PC-9 (cell line): ENCODE results near the gene KRTAP9-3. TPM values are rescaled to one million over a fixed set of nuclear protein-coding genes. Genes with fewer than 3 reads are reported as not detected.
"Not testable (repeated sequence)": the region's sequence is repeated elsewhere in the genome, so short reads cannot be mapped to it uniquely, and the experiment has no call there.

ENCODE experiments used
- BruUV-seq: library from RNA; stranded (reverse); fragments of 400-500 nt; replicated peaks from 2 replicates; lab custom pipeline; 2021; lab: Mats Ljungman, UMichigan
- CTCF ChIA-PET: fragments of 300-600 bp; sonication (Branson Sonifier 250); formaldehyde crosslinking; loops from one replicate; lab custom pipeline; 2022; ENCODE audit warnings: antibody characterized with exemption; lab: Charles Lee
- POLR2A ChIA-PET: fragments of 300-600 bp; sonication (Branson Sonifier 250); formaldehyde crosslinking; loops from one replicate; lab custom pipeline; 2022; ENCODE audit warnings: antibody characterized with exemption; ENCODE audit not compliant: unreplicated experiment; lab: Charles Lee
- DNase-seq, 2 experiments: peaks; one replicate each; pipeline versions ENCODE4 v3.0.0 to v3.0.0-alpha.2; 2015 to 2022; ENCODE audit warnings: mixed read lengths in 1 of 2
- H2AFZ ChIP-seq: fragments of 200-600 bp; sonication (generic); 2 replicates; pipeline ENCODE4 v1.8.1; 2017; ENCODE audit warnings: antibody characterized with exemption
- H3F3A ChIP-seq: fragments of 200-600 bp; sonication (generic); 2 replicates; pipeline ENCODE4 v1.8.1; 2017; ENCODE audit warnings: antibody characterized with exemption, mild to moderate bottlenecking, low read depth; ENCODE audit not compliant: insufficient read depth
- H3K27ac ChIP-seq: fragments of 200-600 bp; sonication (generic); 2 replicates; pipeline ENCODE4 v1.6.1; 2016; ENCODE audit warnings: mixed run types
- H3K27me3 ChIP-seq: fragments of 200-600 bp; sonication (generic); 2 replicates; pipeline ENCODE4 v1.6.1; 2016; ENCODE audit warnings: low read depth, mixed run types; ENCODE audit not compliant: insufficient read depth
- H3K36me3 ChIP-seq: fragments of 200-600 bp; sonication (generic); 2 replicates; pipeline ENCODE4 v1.6.1; 2016; ENCODE audit warnings: low read depth, mixed run types
- H3K4me1 ChIP-seq: fragments of 200-600 bp; sonication (generic); replicated peaks from 2 replicates; pipeline ENCODE4 v1.6.1; 2016; ENCODE audit warnings: mixed run types; ENCODE audit not compliant: insufficient read depth
- H3K4me2 ChIP-seq: fragments of 200-600 bp; sonication (generic); 2 replicates; pipeline ENCODE4 v1.6.1; 2017; ENCODE audit warnings: mixed run types
- H3K4me3 ChIP-seq: fragments of 200-600 bp; sonication (generic); 2 replicates; pipeline ENCODE4 v1.6.1; 2016; ENCODE audit warnings: mixed run types
- H3K79me2 ChIP-seq: fragments of 200-600 bp; sonication (generic); 2 replicates; pipeline ENCODE4 v1.6.1; 2017; ENCODE audit warnings: low read depth, mixed run types
- H3K9me2 ChIP-seq: fragments of 200-600 bp; sonication (generic); 2 replicates; pipeline ENCODE4 v1.8.1; 2017; ENCODE audit warnings: mild to moderate bottlenecking; ENCODE audit not compliant: insufficient read depth
- H3K9me3 ChIP-seq: fragments of 200-600 bp; sonication (generic); 2 replicates; pipeline ENCODE4 v1.8.1; 2016; ENCODE audit warnings: low read depth; ENCODE audit not compliant: insufficient read depth
- H4K20me1 ChIP-seq: fragments of 200-600 bp; sonication (generic); 2 replicates; pipeline ENCODE4 v1.8.1; 2017; ENCODE audit not compliant: insufficient read depth
- EZH2 ChIP-seq: fragments of 200-600 bp; sonication (generic); IDR thresholded peaks from 2 replicates; pipeline ENCODE4 v1.8.0; 2017; ENCODE audit warnings: antibody characterized with exemption, low read depth
- intact Hi-C: fragments of 100-400 bp; cut with micrococcal nuclease; formaldehyde crosslinking; loops from one replicate; pipeline ENCODE4 v1.10.0; 2022; ENCODE audit not compliant: unreplicated experiment
- total RNA-seq: library from RNA; stranded (reverse); gene quantifications from 2 replicates; pipeline ENCODE4 v1.2.3, GENCODE V29; 2021
- TF ChIP-seq, protein P1 (sequence below): fragments of 200-600 bp; sonication (generic); conservative IDR thresholded peaks from 2 replicates; pipeline ENCODE4 v1.6.1; 2017; ENCODE audit warnings: mixed run types, antibody characterized with exemption, mild to moderate bottlenecking, moderate library complexity

Gene KRTAP9-3
- total RNA-seq, 1 experiment from 2014 or later, result not detected

DNA sequence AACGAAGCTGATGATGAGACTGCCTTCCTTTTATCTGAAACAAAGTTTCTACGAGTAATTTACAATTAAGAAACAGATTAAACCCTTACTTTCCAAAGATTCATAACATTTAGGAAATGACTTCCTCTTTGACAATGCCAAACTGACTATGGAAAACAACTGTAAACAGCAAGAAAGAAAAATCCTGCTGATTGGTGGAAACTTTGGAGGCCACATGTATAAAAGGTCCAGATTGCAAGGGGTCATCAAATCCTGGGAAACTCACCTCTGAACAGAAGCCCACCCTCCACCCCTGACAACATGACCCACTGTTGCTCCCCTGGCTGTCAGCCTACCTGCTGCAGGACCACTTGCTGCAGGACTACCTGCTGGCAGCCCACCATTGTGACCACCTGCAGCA is 32.8 kb downstream of the KRTAP9-3 start, which contains the start of gene KRTAP9-6:
Gene KRTAP9-6, plus strand, starts transcription at position 301 of the 400 bp plus-strand sequence. Its CDS starts 0 bp downstream, at position 301.
- no peaks in the 10 kb centered on the region for H3K79me2 ChIP-seq
- no peak within 1 kb of the TSS for H3K4me2 ChIP-seq
- H3K27ac ChIP-seq, result no peak within 1 kb of the TSS
- H2AFZ ChIP-seq, result no peak within 1 kb of the TSS
- H3F3A ChIP-seq, result no peaks in the 10 kb centered on the region
- H3K4me1 ChIP-seq, result peaks cover 12% of the 10 kb centered on the region
- no TSS peak for BruUV-seq
- ChIA-PET CTCF (no interaction called here), POLR2A (no interaction called here)
- H3K9me3 ChIP-seq, result no peaks in the 10 kb centered on the region
- intact Hi-C loops, result no loop called here
- H3K36me3 ChIP-seq, result no peaks in the 10 kb centered on the region
- no peak for DNase-seq
- no peak within 1 kb of the TSS for H3K4me3 ChIP-seq
- H3K9me2 ChIP-seq, result no peaks in the 10 kb centered on the region
- no peaks in the 10 kb centered on the region for H4K20me1 ChIP-seq
- TF ChIP-seq, protein P1, sequence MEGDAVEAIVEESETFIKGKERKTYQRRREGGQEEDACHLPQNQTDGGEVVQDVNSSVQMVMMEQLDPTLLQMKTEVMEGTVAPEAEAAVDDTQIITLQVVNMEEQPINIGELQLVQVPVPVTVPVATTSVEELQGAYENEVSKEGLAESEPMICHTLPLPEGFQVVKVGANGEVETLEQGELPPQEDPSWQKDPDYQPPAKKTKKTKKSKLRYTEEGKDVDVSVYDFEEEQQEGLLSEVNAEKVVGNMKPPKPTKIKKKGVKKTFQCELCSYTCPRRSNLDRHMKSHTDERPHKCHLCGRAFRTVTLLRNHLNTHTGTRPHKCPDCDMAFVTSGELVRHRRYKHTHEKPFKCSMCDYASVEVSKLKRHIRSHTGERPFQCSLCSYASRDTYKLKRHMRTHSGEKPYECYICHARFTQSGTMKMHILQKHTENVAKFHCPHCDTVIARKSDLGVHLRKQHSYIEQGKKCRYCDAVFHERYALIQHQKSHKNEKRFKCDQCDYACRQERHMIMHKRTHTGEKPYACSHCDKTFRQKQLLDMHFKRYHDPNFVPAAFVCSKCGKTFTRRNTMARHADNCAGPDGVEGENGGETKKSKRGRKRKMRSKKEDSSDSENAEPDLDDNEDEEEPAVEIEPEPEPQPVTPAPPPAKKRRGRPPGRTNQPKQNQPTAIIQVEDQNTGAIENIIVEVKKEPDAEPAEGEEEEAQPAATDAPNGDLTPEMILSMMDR, result no peak
- no peak for TF ChIP-seq EZH2
- no peaks in the 10 kb centered on the region for H3K27me3 ChIP-seq

DNA sequence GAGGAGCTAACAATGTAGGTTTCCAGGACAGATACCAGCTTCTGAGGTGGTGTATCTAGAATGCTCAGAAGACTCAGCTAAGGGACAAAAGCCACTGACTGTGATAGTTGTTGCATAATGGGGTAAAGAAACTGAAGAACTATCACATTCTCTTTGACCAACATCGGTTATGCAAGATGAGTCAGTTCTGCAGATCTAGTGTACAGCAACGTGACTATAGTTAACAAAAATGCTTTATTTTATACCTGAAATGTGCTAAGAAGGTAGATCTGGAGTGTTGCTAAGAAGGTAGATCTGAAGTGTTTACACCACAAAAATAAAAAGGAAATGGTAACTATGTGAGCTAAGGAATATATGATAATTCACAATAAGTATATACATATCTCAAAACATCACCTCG is 35.5 kb downstream of the KRTAP9-3 start:
- Histone ChIP-seq H3K27ac (peak overlapping the region; percentile 17; the same call in 1 of the 2 replicates), H3K4me2 (no peak overlapping the region), H3K9me3 (no peaks in the 10 kb centered on the region), H3K79me2 (no peaks in the 10 kb centered on the region), H2AFZ (no peak overlapping the region), H3F3A (no peaks in the 10 kb centered on the region), H3K36me3 (no peaks in the 10 kb centered on the region), H3K27me3 (no peaks in the 10 kb centered on the region), H4K20me1 (no peaks in the 10 kb centered on the region), H3K4me1 (peaks cover 12% of the 10 kb centered on the region), H3K9me2 (no peaks in the 10 kb centered on the region), H3K4me3 (no peak overlapping the region)
- no TSS peak for BruUV-seq
- ChIA-PET CTCF (no interaction called here), POLR2A (no interaction called here)
- peak in 1 of 2 experiments; percentile 42 for DNase-seq
- TF ChIP-seq EZH2, result no peak
- TF ChIP-seq, protein P1, result no peak
- intact Hi-C loops, result no loop called here

DNA sequence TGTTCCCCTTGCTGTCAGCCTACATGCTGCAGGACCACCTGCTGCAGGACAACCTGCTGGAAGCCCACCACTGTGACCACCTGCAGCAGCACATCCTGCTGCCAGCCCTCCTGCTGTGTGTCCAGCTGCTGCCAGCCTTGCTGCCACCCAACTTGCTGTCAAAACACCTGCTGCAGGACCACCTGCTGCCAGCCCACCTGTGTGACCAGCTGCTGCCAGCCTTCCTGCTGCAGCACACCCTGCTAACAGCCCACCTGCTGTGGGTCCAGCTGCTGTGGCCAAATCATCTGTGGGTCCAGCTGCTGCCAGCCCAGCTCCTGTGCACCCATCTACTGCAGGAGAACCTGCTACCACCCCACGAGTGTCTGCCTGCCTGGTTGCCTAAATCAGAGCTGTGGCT is 39.1 kb downstream of the KRTAP9-3 start:
- H3K36me3 ChIP-seq, H4K20me1 ChIP-seq, H3K27ac ChIP-seq, DNase-seq, H3K27me3 ChIP-seq, H3K4me2 ChIP-seq, CTCF ChIA-PET, H3F3A ChIP-seq, intact Hi-C loops, H3K79me2 ChIP-seq, H2AFZ ChIP-seq, H3K9me2 ChIP-seq, H3K9me3 ChIP-seq, BruUV-seq, POLR2A ChIA-PET, H3K4me3 ChIP-seq: not testable (repeated sequence)
- H3K4me1 ChIP-seq, result peaks cover 12% of the 10 kb centered on the region

DNA sequence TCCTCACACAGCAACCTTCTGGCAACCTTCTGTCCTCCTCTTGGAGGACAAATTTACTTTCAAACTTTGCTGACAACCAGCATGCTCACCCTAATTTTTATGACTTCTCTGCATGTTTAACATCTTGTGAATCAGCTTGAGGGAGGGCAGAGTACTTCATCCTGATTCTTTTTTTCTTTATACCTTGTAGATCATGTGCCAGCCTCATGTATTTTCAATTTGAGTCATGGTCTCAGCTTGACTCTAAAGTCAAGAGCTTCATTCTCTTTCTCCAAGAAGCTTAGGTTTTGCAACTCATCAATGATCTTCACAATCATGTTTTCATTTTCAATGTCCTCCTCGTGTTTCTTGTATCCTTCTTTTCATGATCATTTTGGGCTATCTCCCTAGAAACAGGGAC is 39.6 kb downstream of the KRTAP9-3 start:
- POLR2A ChIA-PET, result no interaction called here
- H2AFZ ChIP-seq, result no peak overlapping the region
- H3K36me3 ChIP-seq, result no peaks in the 10 kb centered on the region
- no peak for DNase-seq
- H4K20me1 ChIP-seq, result no peaks in the 10 kb centered on the region
- no peaks in the 10 kb centered on the region for H3K9me2 ChIP-seq
- CTCF ChIA-PET, result no interaction called here
- no peak overlapping the region for H3K4me2 ChIP-seq
- no peaks in the 10 kb centered on the region for H3K9me3 ChIP-seq
- H3K79me2 ChIP-seq, result no peaks in the 10 kb centered on the region
- TF ChIP-seq, protein P1, result no peak
- no peak for TF ChIP-seq EZH2
- H3F3A ChIP-seq, result no peaks in the 10 kb centered on the region
- H3K27ac ChIP-seq, result no peak overlapping the region
- peaks cover 12% of the 10 kb centered on the region for H3K4me1 ChIP-seq
- H3K27me3 ChIP-seq, result no peaks in the 10 kb centered on the region
- intact Hi-C loops, result no loop called here
- BruUV-seq, result no TSS peak
- H3K4me3 ChIP-seq, result no peak overlapping the region

DNA sequence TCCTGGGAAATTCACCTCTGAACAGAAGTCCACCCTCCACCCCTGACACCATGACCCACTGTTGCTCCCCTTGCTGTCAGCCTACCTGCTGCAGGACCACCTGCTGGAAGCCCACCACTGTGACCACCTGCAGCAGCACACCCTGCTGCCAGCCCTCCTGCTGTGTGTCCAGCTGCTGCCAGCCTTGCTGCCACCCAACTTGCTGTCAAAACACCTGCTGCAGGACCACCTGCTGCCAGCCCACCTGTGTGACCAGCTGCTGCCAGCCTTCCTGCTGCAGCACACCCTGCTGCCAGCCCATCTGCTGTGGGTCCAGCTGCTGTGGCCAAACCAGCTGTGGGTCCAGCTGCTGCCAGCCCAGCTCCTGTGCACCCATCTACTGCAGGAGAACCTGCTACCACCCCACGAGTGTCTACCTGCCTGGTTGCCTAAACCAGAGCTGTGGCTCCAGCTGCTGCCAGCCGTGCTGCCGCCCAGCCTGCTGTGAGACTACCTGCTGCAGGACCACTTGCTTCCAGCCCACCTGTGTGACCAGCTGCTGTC is 43.5 kb downstream of the KRTAP9-3 start, which contains the start of gene KRTAP9-7:
Gene KRTAP9-7, plus strand, starts transcription at position 51 of the 543 bp plus-strand sequence. Its CDS starts 0 bp downstream, at position 51.
- CTCF ChIA-PET, H3K36me3 ChIP-seq, H3K9me2 ChIP-seq, H3K27me3 ChIP-seq, intact Hi-C loops, DNase-seq, H4K20me1 ChIP-seq, POLR2A ChIA-PET, H3K4me2 ChIP-seq, H3K27ac ChIP-seq, H3K4me1 ChIP-seq, H3F3A ChIP-seq, H2AFZ ChIP-seq, H3K79me2 ChIP-seq, H3K4me3 ChIP-seq, H3K9me3 ChIP-seq, BruUV-seq: not testable (repeated sequence)
